HG02885 (cell line): ENCODE data around the gene PPIL3.
"Not testable (repeated sequence)": the region's sequence is repeated elsewhere in the genome, so short reads cannot be mapped to it uniquely, and the experiment has no call there.

Source experiments
- ATAC-seq: cut with Tn5 transposase; IDR thresholded peaks from one replicate; pipeline ENCODE4 v1.9.1; 2021; ENCODE audit warnings: mild to moderate bottlenecking; ENCODE audit not compliant: unreplicated experiment, poor library complexity

The PPIL3 gene

GRCh38 chr2:200888704-200889625 lies at the start of gene PPIL3, which contains the start of gene NIF3L1:
PPIL3 (minus strand) TSS chr2:200889077; CDS start chr2:200887615, 1,462 bp downstream.
NIF3L1 (plus strand) TSS chr2:200889371; CDS start chr2:200891944, 2,573 bp downstream.
- peak; percentile 92 for ATAC-seq

DNA sequence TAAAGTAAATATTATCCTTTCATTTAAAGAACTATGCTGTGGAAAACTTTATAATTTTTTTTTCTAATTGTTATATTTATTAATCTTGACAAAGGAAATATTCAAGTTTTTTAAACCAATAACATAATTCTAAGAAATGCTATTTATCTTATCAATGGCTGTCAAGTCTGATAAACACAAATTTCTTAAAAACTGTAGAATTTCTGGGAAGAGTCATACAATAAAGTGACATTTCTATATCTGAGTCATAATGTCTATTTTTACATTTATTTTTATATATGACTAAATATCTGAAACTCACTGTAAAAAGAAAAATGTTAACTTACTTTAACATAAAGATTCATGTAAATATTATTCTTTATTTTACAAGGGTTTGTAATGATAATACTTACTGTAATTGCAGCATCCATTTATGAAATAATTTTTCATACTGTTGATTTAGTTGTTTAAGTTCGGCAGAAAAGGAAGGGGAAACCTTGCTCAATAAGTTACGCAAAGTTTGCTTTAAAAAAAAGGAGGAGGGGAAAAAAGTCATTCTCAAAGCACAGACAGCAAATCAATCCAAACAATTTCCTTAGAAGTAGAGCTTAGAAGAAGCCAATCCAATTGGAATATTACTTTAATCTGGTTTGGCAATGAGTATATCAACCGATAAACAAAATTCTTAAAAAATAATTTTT lies 42.2 kb upstream of the PPIL3 start:
- no peak for ATAC-seq

- ATAC-seq: no peak
These were observed 40.7 kb upstream of the PPIL3 start for GRCh38 chr2:200929334-200930249.

GRCh38 chr2:200922439-200922838 lies 33.6 kb upstream of the PPIL3 start:
- ATAC-seq: no peak

- no peak for ATAC-seq
These were observed 24.8 kb upstream of the PPIL3 start for GRCh38 chr2:200913654-200914053.

- ATAC-seq: no peak
These were observed 21.1 kb upstream of the PPIL3 start for GRCh38 chr2:200909958-200910357.

GRCh38 chr2:200905618-200906296 lies 16.9 kb upstream of the PPIL3 start:
- ATAC-seq: peak; percentile 57

GRCh38 chr2:200901459-200902072 lies 12.7 kb upstream of the PPIL3 start:
- peak; percentile 99 for ATAC-seq

GRCh38 chr2:200899482-200899881 lies 10.6 kb upstream of the PPIL3 start:
- no peak for ATAC-seq

DNA sequence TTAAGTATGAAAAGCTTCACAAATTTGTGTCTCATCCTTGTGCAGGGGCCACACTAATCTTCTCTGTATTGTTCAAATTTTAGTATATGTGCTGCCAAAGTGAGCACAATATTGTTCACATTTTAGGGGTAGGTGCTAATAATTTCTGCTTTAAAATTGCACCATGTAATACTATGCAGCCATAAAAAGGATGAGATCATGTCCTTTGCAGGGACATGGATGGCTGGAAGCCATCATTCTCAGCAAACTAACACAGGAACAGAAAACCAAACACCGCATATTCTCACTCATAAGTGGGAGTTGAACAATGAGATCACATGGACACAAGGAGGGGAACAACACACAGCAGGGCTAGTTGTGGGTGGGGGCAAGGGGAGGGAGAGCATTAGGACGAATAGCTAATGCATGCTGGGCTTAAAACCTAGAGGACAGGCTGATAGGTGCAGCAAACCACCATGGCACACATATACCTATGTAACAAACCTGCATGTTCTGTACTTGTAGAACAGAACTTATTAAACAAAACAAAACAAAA lies 7.1 kb downstream of the PPIL3 start:
- not testable (repeated sequence) for ATAC-seq

- no peak for ATAC-seq
These were observed 10.5 kb downstream of the PPIL3 start for GRCh38 chr2:200878289-200878880.

DNA sequence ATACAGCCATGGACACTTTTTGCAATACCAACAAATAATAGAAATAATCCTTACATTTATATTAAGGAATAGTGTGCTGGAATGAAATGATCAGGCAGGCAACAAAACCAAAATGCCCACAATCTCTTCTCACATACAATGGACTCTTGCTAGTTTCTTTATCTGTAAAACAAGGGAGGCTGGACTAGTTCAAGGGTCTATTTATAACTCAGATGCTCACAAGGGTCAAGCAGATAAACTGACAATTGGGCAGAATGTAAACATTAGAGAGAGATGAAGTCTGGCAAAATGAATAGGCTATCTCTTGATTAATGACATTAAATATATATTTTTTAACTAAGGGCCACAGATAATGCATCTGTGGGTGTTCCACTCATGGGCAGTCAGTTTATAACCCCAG lies 11.4 kb downstream of the PPIL3 start:
- ATAC-seq: no peak

- no peak for ATAC-seq
These were observed 15.3 kb downstream of the PPIL3 start for GRCh38 chr2:200873560-200873959.

DNA sequence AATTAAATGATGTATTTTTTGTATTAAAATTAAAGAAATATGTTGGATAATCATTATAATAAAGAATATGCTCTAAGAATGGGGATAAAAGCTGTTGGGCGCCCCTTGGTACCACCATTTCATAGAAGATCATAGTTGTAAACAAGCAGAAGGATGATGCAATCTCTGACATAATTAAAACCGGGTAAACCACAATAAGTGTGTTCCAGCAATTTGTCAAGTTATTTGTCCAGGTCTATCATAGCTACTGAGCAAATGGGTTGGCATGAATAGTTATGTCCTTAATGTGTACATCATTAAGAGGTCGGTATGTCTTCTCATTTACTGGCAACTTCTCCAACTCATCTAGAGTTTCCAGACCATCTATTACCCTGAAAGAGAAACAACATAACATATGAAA lies 17.7 kb downstream of the PPIL3 start:
- no peak for ATAC-seq

DNA sequence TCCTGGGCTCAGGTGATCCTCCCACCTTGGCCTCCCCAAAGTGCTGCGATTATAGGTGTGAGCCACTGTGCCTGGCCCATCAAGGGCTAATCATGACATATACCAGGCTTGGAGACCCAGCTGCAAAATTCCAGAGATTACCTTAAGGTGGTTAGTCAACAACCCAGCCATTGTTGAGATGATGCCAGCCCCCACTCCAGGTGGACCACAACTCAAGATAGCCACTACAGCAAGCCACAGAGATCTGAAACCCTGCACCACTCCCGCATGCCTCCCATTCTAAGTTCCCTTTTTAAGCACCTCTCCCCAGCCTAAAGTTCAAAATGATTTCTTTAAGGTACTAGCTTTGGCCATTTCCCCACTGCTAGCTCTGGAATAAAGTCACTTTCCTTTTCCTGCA lies 19.9 kb downstream of the PPIL3 start:
- no peak for ATAC-seq

DNA sequence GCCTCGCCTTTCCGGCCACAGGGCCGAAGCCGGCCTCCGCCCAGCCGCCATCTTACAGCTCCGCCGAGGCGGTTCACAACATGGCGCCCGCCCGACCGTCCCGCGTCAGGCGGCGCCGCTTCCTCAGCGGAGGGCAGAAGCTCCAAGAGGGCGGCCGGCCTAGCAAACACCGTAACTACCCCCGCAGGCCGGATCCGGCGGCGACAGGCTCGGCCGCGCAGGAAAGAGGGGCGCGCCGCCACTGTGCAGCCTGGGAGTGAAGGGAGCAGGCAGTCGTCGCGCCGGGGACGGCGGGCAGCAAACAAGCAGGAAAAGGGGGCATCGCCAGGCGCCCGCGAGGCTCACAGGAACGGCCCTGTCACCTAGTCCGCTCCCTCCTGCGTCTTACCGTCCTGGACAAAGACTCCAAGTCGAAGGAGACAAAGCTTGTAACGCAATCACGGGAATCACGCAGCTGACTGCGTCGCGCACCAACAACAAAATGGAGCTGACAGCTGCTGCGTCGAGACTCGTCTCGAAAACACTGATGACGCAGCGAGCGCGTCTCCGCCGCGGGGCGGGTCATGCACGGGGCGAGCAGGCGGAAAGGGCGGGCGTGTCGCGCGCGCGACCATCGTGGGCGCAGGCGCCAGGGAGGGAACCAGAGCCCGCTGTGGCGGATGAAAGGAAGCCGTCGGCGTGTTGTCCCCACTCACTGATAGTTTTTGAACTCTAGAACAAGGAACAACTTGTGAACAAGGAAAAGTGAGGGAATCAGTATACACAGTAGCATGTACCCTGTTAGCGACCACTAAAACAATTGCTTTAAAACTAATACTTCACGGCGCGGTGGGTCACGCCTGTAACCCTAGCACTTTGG lies 24.5 kb downstream of the PPIL3 start, which contains the start of gene CLK1:
Gene CLK1, minus strand, starts transcription at position 483 of the 859 bp plus-strand sequence. CDS start 2,796 bp downstream, outside the sequence.
- ATAC-seq: peak; percentile 86

DNA sequence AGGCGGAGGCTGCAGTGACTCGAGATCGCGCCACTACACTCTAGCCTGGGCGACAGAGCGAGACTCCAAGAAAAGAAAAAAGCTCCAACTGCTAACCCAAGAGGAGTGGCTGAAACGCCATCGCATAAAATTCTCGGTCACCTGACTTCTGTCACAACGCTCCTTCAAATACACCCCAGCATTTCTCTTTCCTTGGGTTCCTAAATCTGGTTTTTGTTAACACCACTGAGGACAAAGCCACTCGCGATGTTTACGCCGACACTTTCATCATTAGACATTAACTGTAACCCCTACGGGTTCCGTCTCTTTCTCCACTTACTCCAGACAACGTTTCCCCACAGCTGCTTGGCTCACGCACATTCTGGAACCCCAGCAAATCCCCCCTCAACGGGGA lies 25.1 kb downstream of the PPIL3 start:
- peak; percentile 3 for ATAC-seq
